Gastrocnemius medialis (tissue), 4 donors: Measurements from ENCODE around the gene DYDC1.

Experiments used
- POLR2A ChIP-seq, 2 donors: fragments of 450-650 bp; IDR thresholded peaks; one replicate each; pipeline ENCODE4 v1.6.1; 2017; ENCODE audit warnings: antibody characterized with exemption in 2 of 2, mild to moderate bottlenecking in 2 of 2, moderate library complexity in 2 of 2
- TF ChIP-seq, protein P1 (sequence below), 5 experiments: fragments of 450-650 bp in 3 of 5; fragments of 200-600 bp in 2 of 5; sonication (generic) in 2 of 5; IDR thresholded peaks in 4 of 5; conservative IDR thresholded peaks in 1 of 5; 1 replicate in 4 of 5; 2 replicates in 1 of 5; pipeline ENCODE4 v1.5.1; 2016 to 2019; ENCODE audit warnings: antibody characterized with exemption in 5 of 5, mild to moderate bottlenecking in 3 of 5, moderate library complexity in 3 of 5

DNA sequence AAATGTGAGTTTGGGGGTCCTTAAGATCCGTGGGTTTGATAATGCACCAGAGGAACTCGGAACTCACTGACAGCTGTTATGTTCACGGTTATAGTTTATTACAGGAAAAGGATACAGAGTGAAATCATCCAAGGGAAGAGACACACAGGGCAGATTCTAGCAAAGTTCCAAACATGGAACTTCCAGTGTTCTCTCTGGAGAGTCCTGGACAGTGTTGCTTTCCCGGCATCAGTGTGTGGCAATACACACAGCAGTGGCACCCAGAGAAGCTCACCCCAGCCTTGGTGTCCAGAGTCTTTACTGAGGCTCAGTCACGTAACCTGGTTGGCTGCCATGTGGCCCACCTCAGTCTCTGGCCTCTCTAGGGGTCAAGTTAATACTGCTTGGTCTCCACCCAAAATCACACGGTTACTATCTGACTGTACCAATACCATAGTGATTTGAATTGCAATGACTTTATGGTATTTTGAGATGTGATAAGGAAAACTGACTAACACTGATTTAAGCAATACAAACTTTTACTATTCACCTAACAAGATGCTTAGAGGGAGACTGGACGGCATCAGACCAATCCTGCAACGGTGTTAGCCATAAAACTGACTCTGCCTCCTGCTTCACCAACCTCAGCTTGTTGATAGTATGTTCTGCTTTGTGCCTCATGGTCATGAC is 43.7 kb upstream of the DYDC1 start:
- TF ChIP-seq, protein P1, sequence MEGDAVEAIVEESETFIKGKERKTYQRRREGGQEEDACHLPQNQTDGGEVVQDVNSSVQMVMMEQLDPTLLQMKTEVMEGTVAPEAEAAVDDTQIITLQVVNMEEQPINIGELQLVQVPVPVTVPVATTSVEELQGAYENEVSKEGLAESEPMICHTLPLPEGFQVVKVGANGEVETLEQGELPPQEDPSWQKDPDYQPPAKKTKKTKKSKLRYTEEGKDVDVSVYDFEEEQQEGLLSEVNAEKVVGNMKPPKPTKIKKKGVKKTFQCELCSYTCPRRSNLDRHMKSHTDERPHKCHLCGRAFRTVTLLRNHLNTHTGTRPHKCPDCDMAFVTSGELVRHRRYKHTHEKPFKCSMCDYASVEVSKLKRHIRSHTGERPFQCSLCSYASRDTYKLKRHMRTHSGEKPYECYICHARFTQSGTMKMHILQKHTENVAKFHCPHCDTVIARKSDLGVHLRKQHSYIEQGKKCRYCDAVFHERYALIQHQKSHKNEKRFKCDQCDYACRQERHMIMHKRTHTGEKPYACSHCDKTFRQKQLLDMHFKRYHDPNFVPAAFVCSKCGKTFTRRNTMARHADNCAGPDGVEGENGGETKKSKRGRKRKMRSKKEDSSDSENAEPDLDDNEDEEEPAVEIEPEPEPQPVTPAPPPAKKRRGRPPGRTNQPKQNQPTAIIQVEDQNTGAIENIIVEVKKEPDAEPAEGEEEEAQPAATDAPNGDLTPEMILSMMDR (IDR thresholded peaks at IDR 0.05 in 4 of 5, conservative IDR thresholded peaks at IDR 0.05 in 1 of 5): no peak
- TF ChIP-seq POLR2A (IDR thresholded peaks at IDR 0.05): no peak
